CD4-positive, alpha-beta T cell treated with Interferon gamma for 1 hour (primary cell): ENCODE results near the gene SIPA1L3.

Experiments
- DNase-seq: peaks from one replicate; pipeline ENCODE4 v3.0.0-alpha.2; 2020

Gene SIPA1L3

DNA sequence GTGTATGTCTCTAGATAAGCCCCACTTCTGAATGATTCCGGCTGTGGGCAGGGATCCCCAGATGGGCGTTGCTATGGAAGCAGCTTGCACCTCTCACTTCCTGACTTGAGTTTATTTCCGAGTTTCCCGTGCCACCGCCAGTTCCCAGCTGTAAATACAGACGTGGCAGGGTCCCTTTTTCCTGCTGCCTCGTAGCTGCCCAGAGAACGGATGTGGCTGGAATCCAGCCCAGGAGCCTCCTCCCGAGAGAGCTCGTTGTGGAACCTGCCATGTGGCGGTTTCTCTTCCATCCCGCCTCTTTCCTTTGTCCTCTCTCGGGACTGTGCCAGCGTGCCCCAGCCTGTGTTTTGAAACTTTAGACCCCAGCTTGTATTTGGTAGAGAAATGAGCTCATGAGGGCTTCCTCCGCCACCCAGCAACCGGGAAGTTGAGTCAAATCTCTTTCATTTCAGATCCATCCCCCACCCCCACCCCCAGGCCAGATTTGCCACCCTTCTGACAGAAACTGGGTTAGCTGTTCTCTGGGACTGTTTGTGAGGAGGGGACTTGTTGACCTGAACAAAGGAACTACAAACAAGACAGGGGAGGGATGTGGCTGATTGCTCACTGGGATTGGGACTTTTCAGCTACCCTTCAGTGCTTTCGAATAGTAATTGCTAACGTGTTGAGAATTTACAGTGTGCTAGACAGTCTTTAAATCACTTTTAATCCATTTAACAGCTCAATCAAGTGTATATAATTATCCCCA lies 96.6 kb downstream of the SIPA1L3 start:
- no peak for DNase-seq

DNA sequence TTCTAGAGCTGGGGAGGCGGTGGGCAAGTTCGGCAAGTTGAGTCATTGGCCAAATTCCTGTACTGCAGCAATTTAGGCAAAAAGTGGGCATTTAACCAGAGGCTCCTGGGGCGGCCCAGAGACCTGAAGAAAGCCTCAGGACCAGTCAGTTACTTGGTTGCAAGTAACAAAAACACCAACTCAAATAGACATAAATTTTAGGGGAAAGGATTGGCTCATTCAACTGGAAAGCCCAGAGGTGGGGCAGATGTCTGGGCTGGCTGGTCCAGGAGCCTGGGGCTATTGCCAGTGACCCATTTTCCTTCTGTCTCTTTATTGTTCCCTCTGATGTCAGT lies 97.1 kb downstream of the SIPA1L3 start:
- DNase-seq, result no peak

DNA sequence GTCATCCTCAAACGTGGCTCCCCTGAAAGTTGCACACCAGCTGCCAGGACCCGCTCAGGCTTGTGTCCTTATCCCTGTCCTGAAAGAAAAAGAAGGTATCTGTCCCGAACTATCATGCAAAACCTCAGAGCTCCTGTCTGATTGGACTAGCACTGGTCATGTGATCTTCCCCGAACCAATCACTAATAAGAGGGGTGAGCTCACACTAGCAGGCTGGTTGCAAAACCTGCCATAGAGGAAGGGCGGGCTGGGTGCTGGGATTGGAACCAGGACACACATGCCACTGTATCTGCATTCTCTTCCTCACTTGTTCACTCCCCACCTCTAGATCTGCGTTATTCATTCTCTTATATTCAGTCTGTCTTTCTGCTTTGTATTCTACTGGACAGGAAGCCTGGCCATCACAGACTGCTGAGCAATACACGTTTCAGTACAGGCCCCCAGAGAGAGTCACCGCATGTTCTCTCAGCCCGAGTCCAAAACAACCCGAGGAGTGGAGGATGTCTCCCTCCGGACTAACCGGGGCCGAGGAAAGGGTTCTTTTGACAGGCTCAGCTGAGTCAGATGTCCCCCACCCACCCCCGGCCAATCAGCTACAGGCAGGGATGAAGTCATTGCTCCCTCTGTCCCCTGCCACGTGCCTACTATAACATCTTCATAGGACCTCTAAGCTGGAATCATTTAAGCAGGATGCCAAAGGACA lies 97.7 kb downstream of the SIPA1L3 start:
- DNase-seq, result peak; percentile 64

DNA sequence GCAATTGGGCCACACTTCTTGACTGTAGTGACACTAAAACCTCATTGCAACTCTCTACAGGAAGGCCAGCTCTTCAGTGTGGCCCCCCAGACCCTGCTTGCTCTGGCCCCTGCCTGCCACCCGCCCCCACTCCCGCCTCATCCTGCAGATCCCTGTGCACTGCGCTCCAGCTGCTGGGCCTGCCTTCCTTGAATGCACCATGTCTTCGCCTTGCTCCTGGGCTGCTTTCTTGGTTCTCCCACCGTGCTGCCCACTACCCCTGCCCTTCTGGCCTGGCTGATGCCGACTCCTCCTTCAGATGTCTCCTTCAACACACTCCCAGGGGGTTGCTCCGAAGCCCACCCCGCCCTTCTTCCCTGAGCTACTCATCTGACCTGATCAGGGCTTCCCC lies 98.2 kb downstream of the SIPA1L3 start:
- no peak for DNase-seq

DNA sequence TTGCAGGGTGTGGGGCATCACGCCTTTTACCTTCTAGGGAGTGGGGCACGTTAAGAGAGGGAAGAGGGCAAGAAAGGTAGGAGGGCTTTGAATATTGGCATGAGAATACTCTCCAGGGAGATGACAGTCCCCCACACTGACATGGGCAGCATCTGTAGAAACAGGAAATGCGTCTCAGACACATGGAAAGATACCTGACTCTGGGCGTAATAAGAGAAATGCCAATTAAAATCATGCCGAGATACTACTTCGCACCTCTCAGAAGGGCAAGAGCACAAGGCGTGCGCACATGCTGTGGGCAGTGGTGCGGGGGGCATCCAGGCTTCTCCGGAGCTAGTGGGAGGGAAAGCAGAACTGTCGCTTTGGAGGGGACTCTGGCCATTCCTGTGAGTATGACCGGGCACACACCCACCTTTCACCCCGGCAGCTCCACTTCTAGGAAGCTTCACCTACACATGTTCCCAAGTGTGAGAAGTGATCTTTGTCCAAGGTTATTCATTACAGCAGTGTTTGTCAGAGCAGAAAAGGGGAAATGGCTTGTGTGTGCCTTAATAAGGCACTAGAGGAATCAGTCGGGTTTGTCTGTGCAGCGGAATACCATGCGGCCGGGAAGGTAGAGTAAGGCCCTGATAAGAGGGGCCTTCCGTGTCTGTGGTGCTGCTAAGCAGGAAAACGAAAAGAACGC lies 99.5 kb downstream of the SIPA1L3 start:
- peak; percentile 14 for DNase-seq

DNA sequence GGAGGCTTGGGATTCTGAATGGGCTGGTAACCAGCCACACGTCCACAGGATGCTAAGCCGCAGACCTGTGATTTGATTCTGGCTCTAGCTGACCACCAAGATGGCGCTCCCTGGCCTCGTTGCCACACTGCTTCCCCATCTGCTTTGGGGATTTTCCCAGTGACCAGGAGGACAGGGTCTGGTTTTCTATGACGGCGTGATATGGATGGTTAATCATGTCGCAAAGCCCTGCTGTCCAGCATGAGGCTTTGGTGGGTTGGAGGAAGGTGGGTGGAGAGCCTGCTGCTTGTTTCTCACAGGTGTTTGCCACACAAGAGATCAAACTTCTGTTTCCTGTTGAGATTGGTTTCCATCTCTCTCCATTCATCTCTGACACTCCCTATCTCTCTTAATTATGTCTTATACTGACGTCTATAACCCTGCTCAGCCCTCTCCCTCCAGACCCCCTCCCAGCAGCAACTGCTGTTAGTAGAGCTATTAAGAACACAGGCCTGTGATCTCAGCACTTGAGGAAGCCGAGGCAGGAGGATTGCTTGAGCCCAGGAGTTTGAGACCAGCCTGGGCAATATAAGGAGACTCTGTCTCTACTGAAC lies 102.7 kb downstream of the SIPA1L3 start:
- DNase-seq, result peak; percentile 29

DNA sequence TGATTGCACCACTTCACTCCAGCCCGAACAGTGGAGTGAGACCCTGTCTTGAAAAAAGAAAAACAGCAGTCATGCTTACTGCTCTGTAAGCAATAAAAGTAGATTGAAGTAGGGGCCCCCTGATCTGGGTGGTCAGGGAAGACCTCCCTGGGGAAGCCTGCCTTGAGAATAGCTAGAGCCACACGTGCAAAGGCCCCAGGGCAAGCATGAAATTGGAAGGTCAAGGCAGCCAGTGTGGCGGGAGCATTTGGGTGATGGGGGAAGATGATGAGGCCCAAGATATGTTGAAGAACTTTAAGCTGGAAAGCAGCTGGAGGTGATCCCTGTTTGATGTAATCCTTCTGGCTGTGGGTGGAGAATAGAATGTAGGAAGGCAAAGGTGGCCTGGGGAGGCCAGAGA lies 104.4 kb downstream of the SIPA1L3 start:
- no peak for DNase-seq

DNA sequence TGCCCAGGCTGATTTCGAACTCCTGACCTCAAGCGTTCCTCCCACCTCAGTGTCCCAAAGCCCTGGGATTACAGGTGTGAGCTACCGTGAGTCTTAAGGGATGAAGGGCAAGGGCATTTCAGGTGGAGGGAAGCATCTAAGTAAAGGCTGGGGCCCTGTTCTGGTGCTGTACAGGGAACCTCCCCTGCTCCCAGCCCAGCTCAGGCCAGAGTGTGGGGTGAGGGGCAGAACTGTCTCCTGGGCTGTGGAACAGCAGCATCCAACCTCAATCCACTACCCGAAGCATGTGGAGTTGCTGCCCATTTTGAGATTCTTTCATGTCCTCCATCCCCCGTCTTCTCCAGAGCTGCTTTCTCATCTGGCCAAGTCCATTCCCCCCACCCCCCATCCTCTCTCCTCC lies 105.3 kb downstream of the SIPA1L3 start:
- no peak for DNase-seq

DNA sequence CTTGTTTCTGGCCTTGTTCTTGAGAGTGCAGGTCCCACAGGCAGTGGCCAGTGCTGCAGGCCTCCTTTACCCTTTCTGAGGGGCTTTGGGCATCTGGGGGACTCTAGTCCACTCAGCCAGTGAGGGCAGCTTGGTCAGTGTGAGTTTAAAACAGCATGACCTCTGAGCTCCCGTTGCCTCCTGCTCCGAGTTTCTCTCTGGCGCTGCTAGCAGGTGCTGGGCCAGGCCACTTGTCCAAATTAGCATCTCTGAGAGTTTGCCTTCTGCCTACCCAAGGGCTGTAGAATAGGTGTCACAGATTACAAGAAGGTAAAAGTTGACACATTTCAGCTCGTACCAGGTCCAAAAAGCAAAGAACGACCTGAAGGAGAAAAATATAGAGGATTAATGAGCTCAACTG lies 105.9 kb downstream of the SIPA1L3 start:
- DNase-seq, result no peak

DNA sequence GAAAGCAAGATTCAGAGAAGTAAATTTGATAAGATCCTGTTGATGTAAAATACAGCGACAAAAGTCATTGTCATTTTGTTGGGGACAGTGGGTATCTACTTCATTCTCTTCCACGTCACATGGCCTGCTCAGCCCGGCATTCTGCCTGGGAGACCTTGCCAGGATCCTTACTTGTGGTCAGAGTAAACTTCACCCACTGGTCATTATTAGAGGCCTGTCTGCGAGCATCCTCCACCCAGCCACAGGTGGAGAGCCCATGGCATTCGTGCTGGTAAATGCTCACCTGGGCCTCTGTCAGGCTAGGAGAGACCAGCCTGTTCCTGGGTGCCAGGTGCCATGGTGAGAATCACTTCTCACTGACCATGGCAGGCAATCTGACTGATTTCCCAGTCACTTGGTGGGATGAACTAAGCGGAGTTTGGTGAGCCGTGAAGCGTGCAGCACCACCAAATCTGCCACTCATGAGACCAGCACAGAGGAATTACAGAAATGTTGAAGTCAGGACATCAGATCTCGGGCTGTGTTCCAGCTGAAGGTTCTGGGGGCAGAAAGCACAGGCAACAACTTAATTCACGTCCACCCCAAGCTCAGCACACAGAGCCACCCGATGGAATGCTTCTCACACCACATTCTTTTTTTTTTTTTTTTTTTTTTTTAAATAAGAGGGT lies 107.0 kb downstream of the SIPA1L3 start:
- no peak for DNase-seq

DNA sequence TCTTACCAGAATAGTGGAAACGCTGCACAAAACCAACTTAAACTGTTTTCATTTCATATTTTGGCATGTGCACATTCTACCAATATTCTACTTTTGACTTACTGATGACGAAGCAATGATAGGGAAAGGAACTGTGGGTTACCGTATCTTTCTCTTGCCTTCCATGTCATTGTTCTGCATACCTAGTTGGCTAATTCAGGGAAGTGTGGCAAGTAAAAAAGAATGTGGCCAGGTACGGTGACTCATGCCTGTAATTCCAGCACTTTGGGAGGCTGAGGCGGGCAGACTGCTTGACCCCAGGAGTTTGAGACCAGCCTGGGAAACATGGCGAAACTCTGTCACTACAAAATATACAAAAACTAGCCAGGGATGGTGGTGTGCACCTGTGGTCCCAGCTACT lies 108.2 kb downstream of the SIPA1L3 start:
- DNase-seq, result no peak

DNA sequence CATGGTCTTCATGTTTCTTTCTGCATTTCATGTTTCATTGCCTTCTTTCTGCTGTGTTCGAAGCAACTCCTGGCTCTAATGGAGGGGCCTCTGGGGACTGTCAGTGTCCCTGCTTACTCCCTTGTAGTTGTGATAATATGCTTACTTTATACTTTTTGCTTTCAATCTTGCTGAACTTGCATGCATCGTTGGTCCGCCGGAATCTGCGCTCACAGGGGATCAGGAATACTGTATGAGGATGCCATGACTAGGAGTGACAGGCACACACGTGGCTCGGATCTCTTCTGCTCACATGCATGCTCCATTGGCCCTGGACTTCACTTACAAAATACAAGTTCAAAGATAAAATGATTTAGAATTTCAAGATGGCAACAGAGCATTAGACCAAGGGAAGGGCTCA lies 108.8 kb downstream of the SIPA1L3 start:
- no peak for DNase-seq

DNA sequence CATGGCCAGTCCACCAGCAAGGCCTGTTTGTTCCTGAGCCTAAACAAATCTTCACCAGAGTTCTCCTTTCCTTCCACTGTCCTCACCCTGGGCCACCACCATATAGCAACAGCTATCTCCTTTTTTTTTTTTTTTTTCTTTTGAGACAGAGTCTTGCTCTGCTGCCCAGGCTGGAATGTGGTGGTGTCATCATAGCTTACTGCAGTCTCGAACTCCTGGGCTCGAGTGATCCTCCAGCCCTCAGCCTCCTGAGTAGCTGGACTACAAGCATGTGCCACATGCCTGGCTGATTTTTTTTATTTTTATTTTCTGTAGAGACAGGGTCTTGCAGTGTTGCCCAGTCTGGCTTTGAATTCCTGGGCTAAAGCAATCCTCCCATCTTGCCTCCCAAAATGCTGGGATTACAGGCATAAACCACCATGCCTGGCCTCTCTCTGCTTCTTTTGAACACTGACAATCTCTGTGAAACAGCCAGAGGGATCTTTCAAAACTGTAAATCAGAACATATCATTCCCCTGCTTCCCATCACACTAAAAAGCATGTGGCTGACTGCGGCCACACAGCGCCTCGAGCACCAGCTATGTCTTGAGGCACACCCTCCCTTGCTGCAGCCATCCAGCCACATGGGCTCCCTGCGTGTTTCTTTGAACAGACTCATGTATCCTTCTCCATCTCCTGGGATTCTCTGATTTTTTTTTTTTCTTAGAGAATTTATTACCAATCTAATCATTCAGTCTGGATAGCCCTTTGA lies 110.6 kb downstream of the SIPA1L3 start:
- no peak for DNase-seq

DNA sequence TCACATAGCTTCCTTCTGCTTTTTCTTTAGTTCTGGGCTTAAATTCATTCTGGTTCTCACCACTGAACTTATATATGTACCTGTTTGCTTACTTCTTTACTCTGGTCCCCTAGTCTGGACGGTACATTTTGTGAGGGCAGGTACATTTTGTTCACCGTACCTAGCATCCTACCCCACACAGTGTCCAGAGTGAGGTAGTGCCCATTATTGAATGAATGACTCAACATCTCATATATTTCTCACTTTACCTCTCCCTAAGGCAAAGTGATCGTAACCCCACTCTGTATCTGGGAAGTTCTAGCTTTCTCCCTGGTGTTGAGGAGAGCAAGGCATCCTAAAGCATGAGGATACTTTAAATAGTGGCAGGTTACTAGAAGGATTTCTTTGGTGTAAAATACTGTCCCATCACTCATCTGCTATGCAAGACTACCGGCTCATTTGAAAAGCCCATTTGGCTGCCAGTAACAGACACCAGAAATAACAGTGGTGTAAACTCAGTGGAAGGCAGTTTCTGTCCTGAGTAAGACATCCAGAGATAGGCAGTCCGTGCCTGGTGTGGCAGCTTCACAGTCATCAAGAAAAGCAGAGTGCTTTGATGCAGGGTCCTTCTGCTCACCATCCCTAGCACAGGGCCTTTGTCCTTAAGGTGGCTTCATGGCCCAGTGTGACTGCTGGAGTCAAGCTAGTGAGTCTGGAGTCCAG lies 111.8 kb downstream of the SIPA1L3 start:
- DNase-seq, result no peak

DNA sequence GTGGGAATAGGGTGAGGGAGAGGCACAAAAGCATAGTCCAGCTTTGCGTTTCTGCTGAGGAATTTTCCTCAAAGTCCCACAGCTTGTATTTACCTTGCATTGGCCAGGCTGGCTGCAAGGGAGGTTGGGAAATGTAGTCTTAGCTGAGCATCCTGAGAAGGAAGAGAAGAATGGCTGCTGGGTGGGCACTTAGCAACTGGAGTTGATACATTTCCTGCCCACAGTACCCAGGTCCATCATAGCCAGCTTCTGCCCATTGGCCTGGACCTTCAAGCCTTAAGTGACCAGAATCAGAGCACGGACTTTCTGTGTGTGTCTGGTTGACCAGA lies 112.4 kb downstream of the SIPA1L3 start:
- no peak for DNase-seq

DNA sequence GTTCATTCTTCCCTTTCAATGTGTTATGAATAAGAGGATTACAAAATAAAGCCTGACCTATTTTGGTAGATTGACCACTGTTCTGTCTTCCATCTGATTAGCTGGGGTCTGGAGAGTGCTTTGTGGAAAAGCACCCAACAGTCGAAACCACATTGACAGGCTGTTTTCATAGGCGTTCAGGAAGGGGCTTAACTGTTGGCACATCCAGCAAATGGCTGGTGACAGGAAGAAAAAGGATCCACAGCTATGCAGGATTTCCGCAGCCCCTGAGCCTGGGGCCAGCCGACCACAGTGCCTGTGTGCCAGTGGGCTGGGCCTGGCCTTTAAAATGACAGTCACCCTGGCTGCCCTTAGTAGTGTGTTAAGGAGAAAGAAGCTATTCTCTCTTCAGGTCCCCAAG lies 113.3 kb downstream of the SIPA1L3 start:
- DNase-seq, result no peak

DNA sequence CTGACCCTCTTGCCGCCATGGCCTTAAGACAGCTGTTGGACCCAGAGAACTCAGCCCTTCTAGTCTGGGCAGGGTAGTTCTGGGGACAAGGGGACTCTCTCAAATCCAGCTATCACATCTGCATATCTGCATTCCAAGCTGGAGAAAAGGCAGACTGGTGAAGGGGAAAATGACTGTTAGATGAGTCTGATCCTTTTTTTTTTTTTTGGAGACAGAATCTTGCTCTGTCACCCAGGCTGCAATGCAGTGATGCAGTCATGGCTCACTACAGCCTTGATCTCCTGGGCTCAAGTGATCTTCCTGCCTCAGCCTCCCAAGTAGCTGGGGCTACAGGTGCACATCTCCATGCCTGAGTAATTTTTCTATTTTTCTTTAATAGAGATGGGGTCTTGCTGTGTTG lies 114.3 kb downstream of the SIPA1L3 start:
- no peak for DNase-seq

DNA sequence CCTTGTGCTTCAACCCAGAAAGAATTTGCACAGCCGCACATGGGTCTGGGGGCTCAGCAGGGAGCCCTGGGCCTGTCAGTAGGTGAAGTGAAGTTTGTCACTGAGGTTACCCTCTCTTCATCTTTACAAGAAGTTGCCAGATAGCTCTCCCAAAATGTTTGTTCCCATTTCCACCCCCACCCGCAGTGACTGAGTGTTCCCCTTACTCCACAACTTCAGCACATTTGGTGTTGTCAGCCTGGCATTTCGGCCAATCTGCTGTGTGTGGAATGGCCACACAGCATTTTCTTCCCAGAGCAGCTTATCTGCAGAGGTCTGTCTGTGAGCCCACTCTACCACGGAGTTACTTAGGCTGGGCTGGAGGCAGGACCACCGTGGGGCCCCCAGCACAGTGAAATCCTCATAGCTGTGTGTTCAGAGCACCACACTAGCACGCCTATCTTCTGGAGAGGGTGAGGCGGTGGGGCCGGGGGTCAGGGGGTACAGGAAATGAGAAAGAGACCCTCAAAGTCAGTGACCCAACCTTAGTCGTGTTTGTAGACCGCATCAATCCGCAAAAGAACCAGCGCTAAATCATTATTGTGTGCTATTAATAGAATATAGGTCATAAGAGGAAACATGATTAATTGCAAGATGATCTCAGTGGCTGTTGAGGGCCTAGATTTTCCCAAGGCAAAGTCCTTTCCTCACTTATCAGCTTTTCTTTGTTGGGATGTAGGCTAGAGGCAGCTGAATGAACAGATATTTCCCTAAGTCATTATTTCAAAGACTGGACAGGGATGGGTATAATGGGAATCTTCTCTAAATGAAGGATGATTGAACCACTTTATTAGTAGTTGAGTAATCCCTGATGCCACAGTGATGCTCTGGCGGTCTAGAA lies 116.0 kb downstream of the SIPA1L3 start:
- no peak for DNase-seq

DNA sequence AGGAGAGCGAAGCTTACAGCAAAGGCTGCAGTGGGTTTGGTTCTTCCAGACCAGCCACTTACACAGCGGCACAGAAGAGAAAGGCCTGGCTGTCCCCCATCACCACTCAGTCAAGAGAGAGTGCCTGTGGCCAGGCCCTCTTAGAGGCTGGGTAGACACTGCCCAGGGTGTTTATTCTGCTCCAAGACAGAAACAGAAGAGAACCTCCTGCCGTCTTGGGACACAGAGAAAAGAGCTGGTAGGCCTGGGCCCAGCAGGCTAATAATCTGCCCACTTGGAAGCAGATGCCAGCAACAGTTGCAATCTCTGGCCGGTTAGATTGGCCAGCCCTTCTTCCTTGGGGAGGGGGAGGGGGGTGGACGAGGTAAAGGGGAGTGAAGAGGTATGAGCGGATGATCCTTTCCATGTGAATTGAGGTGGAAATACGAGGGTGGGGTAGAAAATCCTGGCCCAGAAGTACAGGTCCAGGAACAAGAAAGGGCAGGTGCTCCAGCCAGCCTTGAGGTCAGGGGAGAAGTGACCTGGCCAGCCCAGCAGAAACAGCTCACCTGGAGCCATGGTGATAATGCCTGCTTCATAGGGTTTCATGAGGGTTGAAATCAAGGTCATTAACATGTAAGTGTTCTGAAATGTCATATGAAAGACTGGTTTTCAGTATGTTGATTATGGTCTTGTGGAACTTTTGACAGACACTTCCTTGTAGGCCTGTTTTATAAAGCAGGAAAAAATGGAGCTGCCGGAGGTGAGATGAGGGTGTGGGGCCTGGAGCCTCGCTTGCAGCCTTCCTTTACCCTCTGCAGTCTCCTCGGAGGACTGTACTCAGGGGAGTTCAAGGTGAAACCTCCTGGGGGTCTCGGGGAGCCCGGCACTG lies 116.9 kb downstream of the SIPA1L3 start:
- no peak for DNase-seq
